Measurements from ENCODE around the gene LOXL1. TPM values are rescaled to one million over a fixed set of nuclear protein-coding genes. Genes with fewer than 3 reads are reported as not detected.
A peak's percentile ranks its signal among the peaks of the same experiment; 100 is the strongest.

Gene LOXL1
- total and polyA plus RNA-seq, 3 donors from 2014 or later, result 13.9 to 56.8 (median 14.9) TPM

DNA sequence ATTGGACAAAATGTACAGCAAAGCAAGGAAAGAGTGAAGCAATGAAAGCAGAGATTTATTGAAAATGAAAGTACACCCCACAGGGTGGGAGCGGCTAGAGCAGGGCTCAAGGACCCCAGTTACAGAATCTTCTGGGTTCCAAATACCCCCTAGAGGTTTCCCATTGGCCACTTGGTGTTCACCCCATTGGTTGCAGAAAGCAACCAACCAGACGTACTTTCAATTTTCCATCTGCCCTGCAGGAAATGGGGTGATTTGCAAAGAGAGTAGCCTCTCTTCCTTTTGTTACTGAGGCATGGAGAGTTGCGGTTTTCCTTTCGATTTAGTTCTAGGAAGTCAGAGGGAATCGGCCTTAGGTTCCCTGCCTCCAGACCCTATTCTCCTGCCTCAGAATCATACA, 70.7 kb downstream of the LOXL1 start:
- 23 to 36% methylated on average over 5 of the region's 5 CpGs for WGBS, 2 donors
- Histone ChIP-seq H3K27ac (peak overlapping the region in 1 of 2 donors; percentile 92), H3K9me3 (no peaks in the 10 kb centered on the region), H3K4me3 (peak overlapping the region in 1 of 2 donors; percentile 6), H3K4me1 (peaks cover 25% of the 10 kb centered on the region), H3K27me3 (no peaks in the 10 kb centered on the region), H3K36me3 (ENCODE audit: low read depth, missing control alignments) (no peaks in the 10 kb centered on the region)
- no peak for DNase-seq
- TF ChIP-seq, protein P1, sequence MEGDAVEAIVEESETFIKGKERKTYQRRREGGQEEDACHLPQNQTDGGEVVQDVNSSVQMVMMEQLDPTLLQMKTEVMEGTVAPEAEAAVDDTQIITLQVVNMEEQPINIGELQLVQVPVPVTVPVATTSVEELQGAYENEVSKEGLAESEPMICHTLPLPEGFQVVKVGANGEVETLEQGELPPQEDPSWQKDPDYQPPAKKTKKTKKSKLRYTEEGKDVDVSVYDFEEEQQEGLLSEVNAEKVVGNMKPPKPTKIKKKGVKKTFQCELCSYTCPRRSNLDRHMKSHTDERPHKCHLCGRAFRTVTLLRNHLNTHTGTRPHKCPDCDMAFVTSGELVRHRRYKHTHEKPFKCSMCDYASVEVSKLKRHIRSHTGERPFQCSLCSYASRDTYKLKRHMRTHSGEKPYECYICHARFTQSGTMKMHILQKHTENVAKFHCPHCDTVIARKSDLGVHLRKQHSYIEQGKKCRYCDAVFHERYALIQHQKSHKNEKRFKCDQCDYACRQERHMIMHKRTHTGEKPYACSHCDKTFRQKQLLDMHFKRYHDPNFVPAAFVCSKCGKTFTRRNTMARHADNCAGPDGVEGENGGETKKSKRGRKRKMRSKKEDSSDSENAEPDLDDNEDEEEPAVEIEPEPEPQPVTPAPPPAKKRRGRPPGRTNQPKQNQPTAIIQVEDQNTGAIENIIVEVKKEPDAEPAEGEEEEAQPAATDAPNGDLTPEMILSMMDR (IDR thresholded peaks at IDR 0.05), result no peak
- no peak for TF ChIP-seq POLR2A (IDR thresholded peaks at IDR 0.05)
- intact Hi-C loops (cut with DNase I; ENCODE audit: low total_unique reads), result no loop called here

- Histone ChIP-seq H3K4me3 (no peak overlapping the region), H3K27me3 (no peaks in the 10 kb centered on the region), H3K9me3 (no peaks in the 10 kb centered on the region), H3K36me3 (ENCODE audit: low read depth, missing control alignments) (no peaks in the 10 kb centered on the region), H3K4me1 (peaks cover 19% of the 10 kb centered on the region), H3K27ac (no peak overlapping the region)
- TF ChIP-seq, protein P1 (IDR thresholded peaks at IDR 0.05), result no peak
- TF ChIP-seq POLR2A (IDR thresholded peaks at IDR 0.05), result no peak
- intact Hi-C loops (cut with DNase I; ENCODE audit: low total_unique reads), result no loop called here
- no peak for DNase-seq
- WGBS, 2 donors, result 76% methylated on average over 11 of the region's 27 CpGs; no CpG with 5 or more reads in 1 of the 2 donors
These were observed 71.7 kb downstream of the LOXL1 start for GRCh38 chr15:73997986-73998385.

Other genes starting within 250 kb of the LOXL1 start
- gene CD276, start 242.1 kb upstream of the LOXL1 start, total RNA-seq, result 10 to 100 TPM; 43.1 to 61.5 TPM
- 50.3 TPM for gene CD276, start 242.1 kb upstream of the LOXL1 start, polyA plus RNA-seq (ENCODE audit: insufficient read depth, low read depth, low replicate concordance)
- gene INSYN1, start 173.1 kb upstream of the LOXL1 start, total RNA-seq, result 10 to 100 TPM in 1 of 2 donors, 1 to 10 TPM in 1; 8.9 to 15.9 TPM
- gene INSYN1, start 173.1 kb upstream of the LOXL1 start, polyA plus RNA-seq (ENCODE audit: insufficient read depth, low read depth, low replicate concordance), result 18.9 TPM
- 10 to 100 TPM; 17.9 to 47.6 TPM for gene TBC1D21, start 52.9 kb upstream of the LOXL1 start, total RNA-seq
- 80.2 TPM for gene TBC1D21, start 52.9 kb upstream of the LOXL1 start, polyA plus RNA-seq (ENCODE audit: insufficient read depth, low read depth, low replicate concordance)
- gene STOML1, start 65.8 kb downstream of the LOXL1 start, total RNA-seq, result 10 to 100 TPM; 18.2 to 20.1 TPM
- 25.6 TPM for gene STOML1, start 65.8 kb downstream of the LOXL1 start, polyA plus RNA-seq (ENCODE audit: insufficient read depth, low read depth, low replicate concordance)
- 10 to 100 TPM; 53.9 to 59.5 TPM for gene PML, start 68.3 kb downstream of the LOXL1 start, total RNA-seq
- 20.9 TPM for gene PML, start 68.3 kb downstream of the LOXL1 start, polyA plus RNA-seq (ENCODE audit: insufficient read depth, low read depth, low replicate concordance)
- gene GOLGA6A, start 156.1 kb downstream of the LOXL1 start, total RNA-seq, result 10 to 100 TPM; 32.4 to 42.4 TPM
- gene GOLGA6A, start 156.1 kb downstream of the LOXL1 start, polyA plus RNA-seq (ENCODE audit: insufficient read depth, low read depth, low replicate concordance), result 24.6 TPM
- gene ISLR2, start 204.1 kb downstream of the LOXL1 start, total RNA-seq, result 10 to 100 TPM; 12.8 to 17.7 TPM
- 26.1 TPM for gene ISLR2, start 204.1 kb downstream of the LOXL1 start, polyA plus RNA-seq (ENCODE audit: insufficient read depth, low read depth, low replicate concordance)
- gene ISLR, start 247.2 kb downstream of the LOXL1 start, total RNA-seq, result 10 to 100 TPM; 24.0 to 39.5 TPM
- 73.7 TPM for gene ISLR, start 247.2 kb downstream of the LOXL1 start, polyA plus RNA-seq (ENCODE audit: insufficient read depth, low read depth, low replicate concordance)

All from testis (tissue), 3 donors.